Measurements from ENCODE around the gene MMP25. TPM values are rescaled to one million over a fixed set of nuclear protein-coding genes. Genes with fewer than 3 reads are reported as not detected.
A peak's percentile ranks its signal among the peaks of the same experiment; 100 is the strongest.

MMP25 gene
- total RNA-seq, 1 experiment from 2014 or later: 49.0 TPM

- TF ChIP-seq ATF2 (CRISPR knock-in tag; IDR thresholded peaks at IDR 0.05; ENCODE audit: borderline replicate concordance, low read depth) (no peak), ZNF671 (CRISPR knock-in tag; IDR thresholded peaks at IDR 0.05) (no peak), ATF6 (CRISPR knock-in tag; IDR thresholded peaks at IDR 0.05) (no peak), PRDM15 (CRISPR knock-in tag; IDR thresholded peaks at IDR 0.05) (no peak), STAT6 (CRISPR knock-in tag; conservative IDR thresholded peaks at IDR 0.05; ENCODE audit: low read depth) (no peak; the same call in 1 of the 2 replicates), ZNF121 (CRISPR knock-in tag; IDR thresholded peaks at IDR 0.05) (no peak), ZBTB43 (CRISPR knock-in tag; IDR thresholded peaks at IDR 0.05) (no peak), IRF1 (CRISPR knock-in tag; IDR thresholded peaks at IDR 0.05) (no peak), MXD4 (CRISPR knock-in tag; IDR thresholded peaks at IDR 0.05; ENCODE audit: borderline replicate concordance) (no peak), ZNF281 (CRISPR knock-in tag; IDR thresholded peaks at IDR 0.05) (no peak), OVOL2 (CRISPR knock-in tag; IDR thresholded peaks at IDR 0.05; ENCODE audit: borderline replicate concordance) (no peak), AFF4 (CRISPR knock-in tag; IDR thresholded peaks at IDR 0.05; ENCODE audit: borderline replicate concordance) (0 out of 2 replicates have a peak, but pooled peaks have one; percentile 72), ERG (CRISPR knock-in tag; IDR thresholded peaks at IDR 0.05) (no peak), ZNF219 (CRISPR knock-in tag; IDR thresholded peaks at IDR 0.05; ENCODE audit: borderline replicate concordance) (no peak), FOXK1 (CRISPR knock-in tag; IDR thresholded peaks at IDR 0.05) (no peak), JAZF1 (CRISPR knock-in tag; IDR thresholded peaks at IDR 0.05) (no peak)
Measured at GRCh38 chr16:3045758-3046640, at the start of gene MMP25 (continued).

Measured in WTC11 (cell line).